DND-41 (cell line): ENCODE results near the gene EPS8L1.

Source experiments
- EZH2 ChIP-seq: IDR thresholded peaks from 3 replicates; pipeline ENCODE4 v1.6.1; 2012; ENCODE audit warnings: borderline replicate concordance, low read depth, mild to moderate bottlenecking, moderate library complexity, low read length, inconsistent platforms; ENCODE audit not compliant: severe bottlenecking
- TF ChIP-seq, protein P1 (sequence below): IDR thresholded peaks from 2 replicates; pipeline ENCODE4 v1.5.1; 2012; ENCODE audit warnings: borderline replicate concordance, low read length, moderate library complexity, mild to moderate bottlenecking; ENCODE audit not compliant: poor library complexity, severe bottlenecking; ENCODE audit errors: extremely low read depth

DNA sequence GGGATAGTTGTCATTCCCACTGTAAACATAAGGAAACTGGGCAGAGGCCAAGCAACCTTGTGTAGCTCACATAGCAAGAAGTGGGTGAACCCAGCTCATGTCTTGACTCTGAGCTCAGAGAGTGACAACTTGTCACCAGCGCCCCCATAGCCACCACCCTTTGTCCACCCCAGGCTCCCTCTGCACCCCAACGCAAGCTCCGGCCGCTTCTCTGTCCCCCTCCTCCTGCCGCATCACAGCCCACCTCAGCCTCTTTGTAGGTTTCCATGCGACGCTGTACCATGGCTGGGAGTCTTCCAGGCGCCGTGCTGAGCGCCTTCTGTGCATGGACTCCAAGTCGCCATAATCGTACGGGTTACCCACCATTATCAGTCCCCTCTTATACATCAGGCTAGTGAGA is 40.9 kb upstream of the EPS8L1 start:
- TF ChIP-seq, protein P1, sequence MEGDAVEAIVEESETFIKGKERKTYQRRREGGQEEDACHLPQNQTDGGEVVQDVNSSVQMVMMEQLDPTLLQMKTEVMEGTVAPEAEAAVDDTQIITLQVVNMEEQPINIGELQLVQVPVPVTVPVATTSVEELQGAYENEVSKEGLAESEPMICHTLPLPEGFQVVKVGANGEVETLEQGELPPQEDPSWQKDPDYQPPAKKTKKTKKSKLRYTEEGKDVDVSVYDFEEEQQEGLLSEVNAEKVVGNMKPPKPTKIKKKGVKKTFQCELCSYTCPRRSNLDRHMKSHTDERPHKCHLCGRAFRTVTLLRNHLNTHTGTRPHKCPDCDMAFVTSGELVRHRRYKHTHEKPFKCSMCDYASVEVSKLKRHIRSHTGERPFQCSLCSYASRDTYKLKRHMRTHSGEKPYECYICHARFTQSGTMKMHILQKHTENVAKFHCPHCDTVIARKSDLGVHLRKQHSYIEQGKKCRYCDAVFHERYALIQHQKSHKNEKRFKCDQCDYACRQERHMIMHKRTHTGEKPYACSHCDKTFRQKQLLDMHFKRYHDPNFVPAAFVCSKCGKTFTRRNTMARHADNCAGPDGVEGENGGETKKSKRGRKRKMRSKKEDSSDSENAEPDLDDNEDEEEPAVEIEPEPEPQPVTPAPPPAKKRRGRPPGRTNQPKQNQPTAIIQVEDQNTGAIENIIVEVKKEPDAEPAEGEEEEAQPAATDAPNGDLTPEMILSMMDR, result no peak
- TF ChIP-seq EZH2, result no peak
